Measurements from ENCODE around the gene CLIC5.
A peak's percentile ranks its signal among the peaks of the same experiment; 100 is the strongest.

CLIC5 gene

GRCh38 chr6:45843848-45844521 lies 171.7 kb downstream of the CLIC5 start:
- DNase-seq (ENCODE audit: low spot score) = no peak

- no peak for DNase-seq (ENCODE audit: low spot score)
These were observed 174.6 kb downstream of the CLIC5 start for GRCh38 chr6:45841062-45841461.

- DNase-seq (ENCODE audit: low spot score) = peak; percentile 8
These were observed 176.7 kb downstream of the CLIC5 start for GRCh38 chr6:45838996-45839395.

- no peak for DNase-seq (ENCODE audit: low spot score)
These were observed 177.2 kb downstream of the CLIC5 start for GRCh38 chr6:45838451-45838850.

GRCh38 chr6:45837541-45838200 lies 178.0 kb downstream of the CLIC5 start:
- DNase-seq (ENCODE audit: low spot score) = no peak

- DNase-seq (ENCODE audit: low spot score) = no peak
These were observed 178.7 kb downstream of the CLIC5 start for GRCh38 chr6:45836984-45837383.

GRCh38 chr6:45836438-45836824 lies 179.2 kb downstream of the CLIC5 start:
- no peak for DNase-seq (ENCODE audit: low spot score)

GRCh38 chr6:45835721-45836437 lies 179.8 kb downstream of the CLIC5 start:
- DNase-seq (ENCODE audit: low spot score) = no peak

GRCh38 chr6:45832063-45832462 lies 183.6 kb downstream of the CLIC5 start:
- no peak for DNase-seq (ENCODE audit: low spot score)

Measured in NAMALWA (cell line).